B cell (primary cell): ENCODE measurements around the gene GARIN5A. TPM values are rescaled to one million over a fixed set of nuclear protein-coding genes. Genes with fewer than 3 reads are reported as not detected.

Experiments used
- ATAC-seq: fragments of 200-7000 bp; cut with Tn5 transposase; one replicate; pipeline ENCODE4 v1.10.0; 2021; ENCODE audit warnings: low read depth, mild to moderate bottlenecking, moderate number of reproducible peaks, moderate library complexity
- CTCF ChIA-PET: fragments of 350-600 bp; sonication (Branson Sonifier 250); formaldehyde crosslinking; loops from one replicate; lab custom pipeline; 2021; ENCODE audit warnings: antibody characterized with exemption, inconsistent platforms; lab: Charles Lee
- POLR2A ChIA-PET: fragments of 350-600 bp; sonication (Branson Sonifier 250); formaldehyde crosslinking; loops from one replicate; lab custom pipeline; 2021; ENCODE audit warnings: antibody characterized with exemption; lab: Charles Lee
- DNase-seq: peaks from one replicate; pipeline ENCODE4 v3.0.0; 2013
- H2AFZ ChIP-seq: 2 replicates; pipeline ENCODE4 v1.6.1; 2012; ENCODE audit warnings: mild to moderate bottlenecking, low read depth, low read length; ENCODE audit not compliant: insufficient read depth, poor library complexity, severe bottlenecking
- H3K27ac ChIP-seq, 2 donors: 1 replicate in 1 of 2; 2 replicates in 1 of 2; pipeline ENCODE4 v1.5.1; 2012 to 2013; ENCODE audit warnings: low read length in 2 of 2, mild to moderate bottlenecking in 2 of 2, moderate library complexity in 1 of 2
- H3K27me3 ChIP-seq, 4 experiments: fragments of 200-600 bp in 1 of 4; sonication (generic) in 1 of 4; replicated peaks in 1 of 4; 1 replicate in 2 of 4; 2 replicates in 2 of 4; pipeline versions ENCODE4 v1.6.1 to v1.7.0; 2013 to 2016; ENCODE audit warnings: low read length in 3 of 4, mild to moderate bottlenecking in 2 of 4, mixed read lengths in 1 of 4, moderate library complexity in 1 of 4; ENCODE audit not compliant: insufficient read depth in 4 of 4, control insufficient read depth in 3 of 4; ENCODE audit errors: control extremely low read depth in 1 of 4
- H3K36me3 ChIP-seq, 2 experiments: replicated peaks in 1 of 2; 1 replicate in 1 of 2; 2 replicates in 1 of 2; pipeline versions ENCODE4 v1.6.1 to v1.7.1; 2013; ENCODE audit warnings: low read length in 1 of 2; ENCODE audit not compliant: insufficient read depth in 2 of 2, control insufficient read depth in 1 of 2; ENCODE audit errors: control extremely low read depth in 1 of 2, extremely low read depth in 1 of 2
- H3K4me1 ChIP-seq, 2 donors: fragments of 200-600 bp in 1 of 2; sonication (generic) in 1 of 2; 1 replicate in 1 of 2; 2 replicates in 1 of 2; pipeline versions ENCODE4 v1.5.1 to v1.6.1; 2013 to 2017; ENCODE audit warnings: low read length in 2 of 2; ENCODE audit not compliant: control insufficient read depth in 2 of 2, insufficient read depth in 2 of 2
- H3K4me2 ChIP-seq: replicated peaks from 2 replicates; pipeline ENCODE3; 2012; ENCODE audit warnings: mild to moderate bottlenecking, low read depth, low read length; ENCODE audit not compliant: poor library complexity, severe bottlenecking
- H3K4me3 ChIP-seq, 5 experiments: fragments of 200-600 bp in 1 of 5; sonication (generic) in 1 of 5; 1 replicate in 3 of 5; 2 replicates in 2 of 5; pipeline versions ENCODE4 v1.5.1 to v1.7.0; 2011 to 2016; ENCODE audit warnings: low read length in 4 of 5, mild to moderate bottlenecking in 4 of 5, low read depth in 2 of 5, control low read depth in 1 of 5, moderate library complexity in 1 of 5; ENCODE audit not compliant: insufficient read depth in 1 of 5; ENCODE audit errors: control extremely low read depth in 1 of 5, extremely low read depth in 1 of 5
- H3K79me2 ChIP-seq: fragments of 200-600 bp; sonication (generic); one replicate; pipeline ENCODE4 v1.6.0; 2016; ENCODE audit warnings: low read length; ENCODE audit not compliant: control insufficient read depth, insufficient read depth
- H3K9ac ChIP-seq: fragments of 200-600 bp; sonication (generic); 2 replicates; pipeline ENCODE4 v1.6.1; 2017; ENCODE audit warnings: mild to moderate bottlenecking, low read length, moderate library complexity
- H3K9me3 ChIP-seq, 3 donors: one replicate each; pipeline versions ENCODE4 v1.6.1 to v1.7.1; 2013; ENCODE audit warnings: low read length in 2 of 3; ENCODE audit not compliant: control insufficient read depth in 2 of 3, insufficient read depth in 1 of 3; ENCODE audit errors: control extremely low read depth in 1 of 3
- H4K20me1 ChIP-seq: 2 replicates; pipeline ENCODE4 v1.6.0; 2012; ENCODE audit warnings: mild to moderate bottlenecking, low read length; ENCODE audit not compliant: insufficient read depth, control insufficient read depth, poor library complexity, severe bottlenecking
- H3K27ac Mint-ChIP-seq: one replicate; pipeline ENCODE4 v1.8.0; 2021; ENCODE audit warnings: mixed read lengths
- H3K27me3 Mint-ChIP-seq: one replicate; pipeline ENCODE4 v1.8.0; 2021; ENCODE audit warnings: mixed read lengths
- H3K4me1 Mint-ChIP-seq: one replicate; pipeline ENCODE4 v1.8.0; 2021; ENCODE audit warnings: mixed read lengths
- H3K4me3 Mint-ChIP-seq: one replicate; pipeline ENCODE4 v1.8.0; 2021; ENCODE audit warnings: mixed read lengths
- H3K9me3 Mint-ChIP-seq: one replicate; pipeline ENCODE4 v1.8.0; 2022; ENCODE audit warnings: mixed read lengths; ENCODE audit not compliant: insufficient read depth
- EZH2 ChIP-seq: IDR thresholded peaks from 2 replicates; pipeline ENCODE4 v1.6.1; 2012; ENCODE audit warnings: borderline replicate concordance, low read depth, mild to moderate bottlenecking, moderate library complexity, low read length; ENCODE audit not compliant: insufficient read depth, poor library complexity, severe bottlenecking
- whole genome bisulfite sequencing: methylation state at CpG from one replicate; pipeline ENCODE4 v1.1.5; 2013; ENCODE audit warnings: missing lambda C conversion rate; ENCODE audit not compliant: insufficient coverage; 5-methylcytosine and 5-hydroxymethylcytosine counted together
- intact Hi-C: fragments of 100-400 bp; cut with micrococcal nuclease; formaldehyde crosslinking; loops from one replicate; pipeline ENCODE4 v1.10.0; 2022
- polyA plus RNA-seq: library from polyadenylated mRNA; depleted of rRNA; stranded (reverse); fragments of >200 nt; gene quantifications from 2 replicates; pipeline ENCODE4 v1.2.3, GENCODE V29; 2012
- total RNA-seq, 2 donors: library from RNA; stranded (reverse); fragments of 120-200 nt in 1 of 2; gene quantifications; 1 replicate in 1 of 2; 2 replicates in 1 of 2; pipeline versions ENCODE4 v1.2.3 to v1.2.4, GENCODE V29; 2013 to 2022
- TF ChIP-seq, protein P1 (sequence below): fragments of 200-600 bp; IDR thresholded peaks from one replicate; pipeline ENCODE4 v1.8.0; 2022; ENCODE audit warnings: antibody characterized with exemption, mild to moderate bottlenecking

The GARIN5A gene
- total and polyA plus RNA-seq, 2 donors (not counting 1 experiment from before 2014, with no cell fraction given), result 0.22 to 0.34 TPM

DNA sequence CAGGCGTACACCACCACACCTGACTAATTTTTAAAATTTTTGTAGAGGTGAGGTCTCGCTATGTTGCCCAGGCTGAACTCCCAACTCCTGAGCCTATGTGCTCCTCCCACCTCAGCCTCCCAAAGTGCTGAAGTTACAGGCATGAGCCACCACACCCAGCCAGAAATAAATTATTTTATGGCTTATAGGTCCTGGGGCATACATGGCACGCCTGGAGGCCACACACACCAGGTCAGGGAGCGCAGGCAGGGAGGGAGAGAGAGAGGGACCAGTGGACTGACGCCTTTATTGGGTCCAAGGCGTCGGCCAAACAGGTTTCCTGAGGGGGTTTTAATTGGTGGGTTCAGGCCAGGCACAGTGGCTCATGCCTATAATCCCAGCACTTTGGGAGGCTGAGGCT is 51.1 kb downstream of the GARIN5A start:
- ATAC-seq, result no peak
- CTCF ChIA-PET, result interaction anchor here (0.7 kb wide), 1 partner anchor 57 kb away, joined by 3 read pairs; no protein-coding TSS in a partner anchor

More for the DNA sequence above, 51.1 kb downstream of the GARIN5A start:
- peaks cover 0 to 14% (median 0%) of the 10 kb centered on the region in 3 donors for H3K9me3 ChIP-seq
- WGBS, result 100% methylated on average over 2 of the region's 7 CpGs
- Mint-ChIP-seq H3K9me3 (no peaks in the 10 kb centered on the region), H3K4me1 (peaks cover 66% of the 10 kb centered on the region), H3K27ac (peak overlapping the region; percentile 50), H3K4me3 (no peak overlapping the region), H3K27me3 (no peaks in the 10 kb centered on the region)
- no peak for DNase-seq
- H2AFZ ChIP-seq, result no peak overlapping the region
- no peak overlapping the region for H3K4me2 ChIP-seq
- intact Hi-C loops, result no loop called here
- no peaks in the 10 kb centered on the region for H3K27me3 ChIP-seq
- peaks cover 2 to 72% of the 10 kb centered on the region in 2 experiments for H3K36me3 ChIP-seq
- TF ChIP-seq, protein P1, sequence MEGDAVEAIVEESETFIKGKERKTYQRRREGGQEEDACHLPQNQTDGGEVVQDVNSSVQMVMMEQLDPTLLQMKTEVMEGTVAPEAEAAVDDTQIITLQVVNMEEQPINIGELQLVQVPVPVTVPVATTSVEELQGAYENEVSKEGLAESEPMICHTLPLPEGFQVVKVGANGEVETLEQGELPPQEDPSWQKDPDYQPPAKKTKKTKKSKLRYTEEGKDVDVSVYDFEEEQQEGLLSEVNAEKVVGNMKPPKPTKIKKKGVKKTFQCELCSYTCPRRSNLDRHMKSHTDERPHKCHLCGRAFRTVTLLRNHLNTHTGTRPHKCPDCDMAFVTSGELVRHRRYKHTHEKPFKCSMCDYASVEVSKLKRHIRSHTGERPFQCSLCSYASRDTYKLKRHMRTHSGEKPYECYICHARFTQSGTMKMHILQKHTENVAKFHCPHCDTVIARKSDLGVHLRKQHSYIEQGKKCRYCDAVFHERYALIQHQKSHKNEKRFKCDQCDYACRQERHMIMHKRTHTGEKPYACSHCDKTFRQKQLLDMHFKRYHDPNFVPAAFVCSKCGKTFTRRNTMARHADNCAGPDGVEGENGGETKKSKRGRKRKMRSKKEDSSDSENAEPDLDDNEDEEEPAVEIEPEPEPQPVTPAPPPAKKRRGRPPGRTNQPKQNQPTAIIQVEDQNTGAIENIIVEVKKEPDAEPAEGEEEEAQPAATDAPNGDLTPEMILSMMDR, result no peak
- no peak for TF ChIP-seq EZH2
- H3K4me1 ChIP-seq, result peaks cover 62 to 81% of the 10 kb centered on the region in 2 donors
- H4K20me1 ChIP-seq, result peaks cover 52% of the 10 kb centered on the region
- no peak overlapping the region for H3K4me3 ChIP-seq
- H3K79me2 ChIP-seq, result peaks cover 30% of the 10 kb centered on the region
- H3K27ac ChIP-seq, result peak overlapping the region in 1 of 2 donors; percentile 48
- no peak overlapping the region for H3K9ac ChIP-seq
- POLR2A ChIA-PET, result interaction anchor here (1.1 kb wide), 1 partner anchor 9 kb away, joined by 3 read pairs; no protein-coding TSS in a partner anchor
